Hematopoietic multipotent progenitor cell (in vitro differentiated cells): ENCODE results near the gene GRM8. TPM values are rescaled to one million over a fixed set of nuclear protein-coding genes. Genes with fewer than 3 reads are reported as not detected.

Experiments
- DNase-seq, 3 donors: peaks; one replicate each; pipeline ENCODE4 v3.0.0-alpha.2; 2011 to 2015; ENCODE audit warnings: low read depth in 2 of 3, low spot score in 2 of 3
- total RNA-seq: library from RNA; depleted of rRNA; stranded (reverse); fragments of >200 nt; gene quantifications from one replicate; pipeline ENCODE4 v1.2.3, GENCODE V29; 2012

Gene GRM8
- not detected for total RNA-seq

- DNase-seq, result peak in 1 of 3 donors; percentile 29
Observed at GRCh38 chr7:127252778-127253280, at the start of gene GRM8. Gene GRM8 (minus strand): TSS chr7:127252941.

GRCh38 chr7:127290801-127291361, 38.1 kb upstream of the GRM8 start:
- no peak for DNase-seq

- no peak for DNase-seq
Observed at GRCh38 chr7:127290116-127290655, 37.4 kb upstream of the GRM8 start.

GRCh38 chr7:127287133-127287532, 34.4 kb upstream of the GRM8 start:
- no peak for DNase-seq

- DNase-seq, result no peak
Observed at GRCh38 chr7:127270093-127270492, 17.4 kb upstream of the GRM8 start.

GRCh38 chr7:127266047-127266446, 13.3 kb upstream of the GRM8 start:
- DNase-seq, result no peak

- DNase-seq, result no peak
Observed at GRCh38 chr7:127264219-127264618, 11.5 kb upstream of the GRM8 start.

- no peak for DNase-seq
Observed at GRCh38 chr7:127258111-127258510, 5.4 kb upstream of the GRM8 start.

GRCh38 chr7:127257086-127257485, 4.3 kb upstream of the GRM8 start:
- no peak for DNase-seq

GRCh38 chr7:127256041-127256725, 3.4 kb upstream of the GRM8 start:
- DNase-seq, result no peak

- no peak for DNase-seq
Observed at GRCh38 chr7:127254163-127254684, 1.5 kb upstream of the GRM8 start.

GRCh38 chr7:127253281-127254162, 781 bp upstream of the GRM8 start:
- peak in 2 of 3 donors; percentile 49 to 55 for DNase-seq

- peak in 1 of 3 donors; percentile 19 for DNase-seq
Observed at GRCh38 chr7:127252377-127252713, 396 bp downstream of the GRM8 start.

GRCh38 chr7:127251465-127252376, 1.0 kb downstream of the GRM8 start:
- DNase-seq, result peak in 1 of 3 donors; percentile 19

- DNase-seq, result no peak
Observed at GRCh38 chr7:127251036-127251464, 1.7 kb downstream of the GRM8 start.

GRCh38 chr7:127250312-127251035, 2.3 kb downstream of the GRM8 start:
- peak in 1 of 3 donors; percentile 7 for DNase-seq

- DNase-seq, result no peak
Observed at GRCh38 chr7:127245607-127246006, 7.1 kb downstream of the GRM8 start.

- no peak for DNase-seq
Observed at GRCh38 chr7:127245002-127245401, 7.7 kb downstream of the GRM8 start.

- no peak for DNase-seq
Observed at GRCh38 chr7:127239814-127240213, 12.9 kb downstream of the GRM8 start.
